Upper lobe of left lung (tissue), 4 donors: Measurements from ENCODE around the gene COLEC11.

Experiments used
- CTCF ChIP-seq, 6 experiments: fragments of 450-650 bp in 4 of 6; fragments of 200-600 bp in 2 of 6; sonication (generic) in 2 of 6; IDR thresholded peaks; one replicate each; pipeline ENCODE4 v1.5.1; 2016 to 2019; ENCODE audit warnings: antibody characterized with exemption in 6 of 6
- POLR2A ChIP-seq, 4 donors: fragments of 450-650 bp; IDR thresholded peaks; one replicate each; pipeline ENCODE4 v1.5.1; 2016 to 2017; ENCODE audit warnings: antibody characterized with exemption in 4 of 4, mild to moderate bottlenecking in 2 of 4
- POLR2AphosphoS5 ChIP-seq, 2 donors: sonication (generic); formaldehyde crosslinking; IDR thresholded peaks; one replicate each; pipeline ENCODE4 v1.5.1; 2017; ENCODE audit warnings: antibody characterized with exemption in 2 of 2

GRCh38 chr2:3678212-3678611 is 83.3 kb downstream of the COLEC11 start:
- TF ChIP-seq POLR2AphosphoS5 (IDR thresholded peaks at IDR 0.05) (no peak), CTCF (IDR thresholded peaks at IDR 0.05) (no peak), POLR2A (IDR thresholded peaks at IDR 0.05) (no peak)
